ENCODE results near the gene ANP32E.
A peak's percentile ranks its signal among the peaks of the same experiment; 100 is the strongest.

The ANP32E gene

GRCh38 chr1:150234566-150235293 lies 1.2 kb downstream of the ANP32E start (continued):
- TF ChIP-seq, protein P1, sequence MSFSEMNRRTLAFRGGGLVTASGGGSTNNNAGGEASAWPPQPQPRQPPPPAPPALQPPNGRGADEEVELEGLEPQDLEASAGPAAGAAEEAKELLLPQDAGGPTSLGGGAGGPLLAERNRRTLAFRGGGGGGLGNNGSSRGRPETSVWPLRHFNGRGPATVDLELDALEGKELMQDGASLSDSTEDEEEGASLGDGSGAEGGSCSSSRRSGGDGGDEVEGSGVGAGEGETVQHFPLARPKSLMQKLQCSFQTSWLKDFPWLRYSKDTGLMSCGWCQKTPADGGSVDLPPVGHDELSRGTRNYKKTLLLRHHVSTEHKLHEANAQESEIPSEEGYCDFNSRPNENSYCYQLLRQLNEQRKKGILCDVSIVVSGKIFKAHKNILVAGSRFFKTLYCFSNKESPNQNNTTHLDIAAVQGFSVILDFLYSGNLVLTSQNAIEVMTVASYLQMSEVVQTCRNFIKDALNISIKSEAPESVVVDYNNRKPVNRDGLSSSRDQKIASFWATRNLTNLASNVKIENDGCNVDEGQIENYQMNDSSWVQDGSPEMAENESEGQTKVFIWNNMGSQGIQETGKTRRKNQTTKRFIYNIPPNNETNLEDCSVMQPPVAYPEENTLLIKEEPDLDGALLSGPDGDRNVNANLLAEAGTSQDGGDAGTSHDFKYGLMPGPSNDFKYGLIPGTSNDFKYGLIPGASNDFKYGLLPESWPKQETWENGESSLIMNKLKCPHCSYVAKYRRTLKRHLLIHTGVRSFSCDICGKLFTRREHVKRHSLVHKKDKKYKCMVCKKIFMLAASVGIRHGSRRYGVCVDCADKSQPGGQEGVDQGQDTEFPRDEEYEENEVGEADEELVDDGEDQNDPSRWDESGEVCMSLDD (tag by site-specific recombination; IDR thresholded peaks at IDR 0.05) = peak; percentile 93
- TF ChIP-seq TRIM28 (IDR thresholded peaks at IDR 0.05; ENCODE audit: borderline replicate concordance, low read length) (0 out of 2 replicates have a peak, but pooled peaks have one; percentile 38), ZBTB48 (tag by site-specific recombination; IDR thresholded peaks at IDR 0.05) (peak; percentile 75; the same call in 1 of the 2 replicates), ZNF701 (tag by site-specific recombination; IDR thresholded peaks at IDR 0.05) (no peak), PRDM1 (tag by site-specific recombination; IDR thresholded peaks at IDR 0.05) (no peak), KLF8 (tag by site-specific recombination; IDR thresholded peaks at IDR 0.05) (peak; percentile 86), ZNF341 (tag by site-specific recombination; IDR thresholded peaks at IDR 0.05; ENCODE audit: low read depth) (0 out of 2 replicates have a peak, but pooled peaks have one; percentile 28), ZNF658 (tag by site-specific recombination; IDR thresholded peaks at IDR 0.05) (no peak), ZNF629 (tag by site-specific recombination; IDR thresholded peaks at IDR 0.05) (peak; percentile 59), FEZF1 (tag by site-specific recombination; IDR thresholded peaks at IDR 0.05) (peak; percentile 23; the same call in 1 of the 2 replicates), RBAK (tag by site-specific recombination; IDR thresholded peaks at IDR 0.05) (no peak), ZBTB7A (tag by site-specific recombination; IDR thresholded peaks at IDR 0.05; ENCODE audit: low read depth) (peak; percentile 75), ZNF366 (tag by site-specific recombination; conservative IDR thresholded peaks at IDR 0.05) (peak; percentile 63), ZNF692 (tag by site-specific recombination; IDR thresholded peaks at IDR 0.05) (0 out of 2 replicates have a peak, but pooled peaks have one; percentile 35), ZBTB17 (tag by site-specific recombination; IDR thresholded peaks at IDR 0.05) (peak; percentile 99), ZNF76 (tag by site-specific recombination; IDR thresholded peaks at IDR 0.05; ENCODE audit: borderline replicate concordance, low read depth) (peak; percentile 77), IKZF3 (tag by site-specific recombination; IDR thresholded peaks at IDR 0.05) (peak; percentile 77; the same call in 1 of the 2 replicates), ZNF792 (tag by site-specific recombination; IDR thresholded peaks at IDR 0.05) (no peak), ZNF571 (tag by site-specific recombination; IDR thresholded peaks at IDR 0.05) (no peak), ZNF449 (tag by site-specific recombination; IDR thresholded peaks at IDR 0.05) (peak; percentile 28; the same call in 1 of the 2 replicates), KLF9 (tag by site-specific recombination; IDR thresholded peaks at IDR 0.05; ENCODE audit: low read depth) (peak; percentile 60), ZNF660 (tag by site-specific recombination; IDR thresholded peaks at IDR 0.05) (0 out of 2 replicates have a peak, but pooled peaks have one; percentile 28), BCL11B (tag by site-specific recombination; IDR thresholded peaks at IDR 0.05; ENCODE audit: low read depth) (peak; percentile 34; the same call in 1 of the 2 replicates), OSR2 (tag by site-specific recombination; IDR thresholded peaks at IDR 0.05) (no peak), ZIC2 (tag by site-specific recombination; IDR thresholded peaks at IDR 0.05) (peak; percentile 69), ZNF174 (tag by site-specific recombination; IDR thresholded peaks at IDR 0.05) (no peak), KLF16 (tag by site-specific recombination; IDR thresholded peaks at IDR 0.05) (peak; percentile 44; the same call in 1 of the 2 replicates), ZNF24 (tag by site-specific recombination; IDR thresholded peaks at IDR 0.05) (peak; percentile 82; the same call in 1 of the 2 replicates)
- TF ChIP-seq, protein P2, sequence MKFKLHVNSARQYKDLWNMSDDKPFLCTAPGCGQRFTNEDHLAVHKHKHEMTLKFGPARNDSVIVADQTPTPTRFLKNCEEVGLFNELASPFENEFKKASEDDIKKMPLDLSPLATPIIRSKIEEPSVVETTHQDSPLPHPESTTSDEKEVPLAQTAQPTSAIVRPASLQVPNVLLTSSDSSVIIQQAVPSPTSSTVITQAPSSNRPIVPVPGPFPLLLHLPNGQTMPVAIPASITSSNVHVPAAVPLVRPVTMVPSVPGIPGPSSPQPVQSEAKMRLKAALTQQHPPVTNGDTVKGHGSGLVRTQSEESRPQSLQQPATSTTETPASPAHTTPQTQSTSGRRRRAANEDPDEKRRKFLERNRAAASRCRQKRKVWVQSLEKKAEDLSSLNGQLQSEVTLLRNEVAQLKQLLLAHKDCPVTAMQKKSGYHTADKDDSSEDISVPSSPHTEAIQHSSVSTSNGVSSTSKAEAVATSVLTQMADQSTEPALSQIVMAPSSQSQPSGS (tag by site-specific recombination; IDR thresholded peaks at IDR 0.05; ENCODE audit: low read depth) = no peak
- TF ChIP-seq, protein P3, sequence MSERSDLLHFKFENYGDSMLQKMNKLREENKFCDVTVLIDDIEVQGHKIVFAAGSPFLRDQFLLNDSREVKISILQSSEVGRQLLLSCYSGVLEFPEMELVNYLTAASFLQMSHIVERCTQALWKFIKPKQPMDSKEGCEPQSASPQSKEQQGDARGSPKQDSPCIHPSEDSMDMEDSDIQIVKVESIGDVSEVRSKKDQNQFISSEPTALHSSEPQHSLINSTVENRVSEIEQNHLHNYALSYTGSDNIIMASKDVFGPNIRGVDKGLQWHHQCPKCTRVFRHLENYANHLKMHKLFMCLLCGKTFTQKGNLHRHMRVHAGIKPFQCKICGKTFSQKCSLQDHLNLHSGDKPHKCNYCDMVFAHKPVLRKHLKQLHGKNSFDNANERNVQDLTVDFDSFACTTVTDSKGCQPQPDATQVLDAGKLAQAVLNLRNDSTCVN (tag by site-specific recombination; optimal IDR thresholded peaks at IDR 0.05) = peak; percentile 84
- TF ChIP-seq, protein P4, sequence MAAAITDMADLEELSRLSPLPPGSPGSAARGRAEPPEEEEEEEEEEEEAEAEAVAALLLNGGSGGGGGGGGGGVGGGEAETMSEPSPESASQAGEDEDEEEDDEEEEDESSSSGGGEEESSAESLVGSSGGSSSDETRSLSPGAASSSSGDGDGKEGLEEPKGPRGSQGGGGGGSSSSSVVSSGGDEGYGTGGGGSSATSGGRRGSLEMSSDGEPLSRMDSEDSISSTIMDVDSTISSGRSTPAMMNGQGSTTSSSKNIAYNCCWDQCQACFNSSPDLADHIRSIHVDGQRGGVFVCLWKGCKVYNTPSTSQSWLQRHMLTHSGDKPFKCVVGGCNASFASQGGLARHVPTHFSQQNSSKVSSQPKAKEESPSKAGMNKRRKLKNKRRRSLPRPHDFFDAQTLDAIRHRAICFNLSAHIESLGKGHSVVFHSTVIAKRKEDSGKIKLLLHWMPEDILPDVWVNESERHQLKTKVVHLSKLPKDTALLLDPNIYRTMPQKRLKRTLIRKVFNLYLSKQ (tag by site-specific recombination; IDR thresholded peaks at IDR 0.05; ENCODE audit: borderline replicate concordance) = no peak

Data from HEK293 (cell line).